ENCODE data around the gene CACTIN. TPM values are rescaled to one million over a fixed set of nuclear protein-coding genes. Genes with fewer than 3 reads are reported as not detected.
A peak's percentile ranks its signal among the peaks of the same experiment; 100 is the strongest.

The CACTIN gene
- total and polyA plus RNA-seq, 9 donors = 2.7 to 39.1 (median 28.8) TPM

DNA sequence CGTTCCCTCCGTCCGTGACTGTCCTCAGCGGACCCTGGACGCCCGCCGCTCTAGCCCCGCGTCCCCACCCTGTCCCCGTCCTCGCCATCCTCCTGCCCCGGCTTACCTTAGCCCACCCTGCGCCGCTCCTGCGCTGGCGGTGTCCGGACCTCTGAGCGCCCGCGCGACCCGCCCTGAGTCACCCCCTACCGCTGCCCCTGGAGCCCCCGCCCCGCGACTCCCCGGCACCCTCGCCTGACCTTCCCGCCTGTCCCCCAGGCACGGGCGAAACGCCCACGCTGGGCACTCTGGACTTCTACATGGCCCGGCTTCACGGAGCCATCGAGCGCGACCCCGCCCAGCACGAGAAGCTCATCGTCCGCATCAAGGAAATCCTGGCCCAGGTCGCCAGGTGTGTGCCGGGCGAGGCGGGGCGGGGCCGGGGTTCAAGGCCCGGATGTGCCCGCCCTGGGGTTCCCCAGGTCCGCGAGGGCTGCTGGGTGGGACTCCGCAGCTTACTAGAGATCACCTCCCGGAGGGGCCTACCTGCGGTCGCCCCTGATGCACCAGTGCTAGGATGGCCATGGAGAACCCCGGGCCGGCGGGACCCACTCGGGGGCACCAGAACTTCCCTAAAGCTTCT, 48.8 kb downstream of the CACTIN start:
- H3K27me3 ChIP-seq = no peaks in the 10 kb centered on the region
- no peak overlapping the region for H3K4me3 ChIP-seq
- H3K4me1 ChIP-seq (ENCODE audit: insufficient read depth) = peaks cover 12% of the 10 kb centered on the region
- WGBS, 3 donors = 90% methylated on average over 54 to 60 of the region's 60 CpGs
- no peaks in the 10 kb centered on the region for H3K9me3 ChIP-seq
- TF ChIP-seq, protein P1, sequence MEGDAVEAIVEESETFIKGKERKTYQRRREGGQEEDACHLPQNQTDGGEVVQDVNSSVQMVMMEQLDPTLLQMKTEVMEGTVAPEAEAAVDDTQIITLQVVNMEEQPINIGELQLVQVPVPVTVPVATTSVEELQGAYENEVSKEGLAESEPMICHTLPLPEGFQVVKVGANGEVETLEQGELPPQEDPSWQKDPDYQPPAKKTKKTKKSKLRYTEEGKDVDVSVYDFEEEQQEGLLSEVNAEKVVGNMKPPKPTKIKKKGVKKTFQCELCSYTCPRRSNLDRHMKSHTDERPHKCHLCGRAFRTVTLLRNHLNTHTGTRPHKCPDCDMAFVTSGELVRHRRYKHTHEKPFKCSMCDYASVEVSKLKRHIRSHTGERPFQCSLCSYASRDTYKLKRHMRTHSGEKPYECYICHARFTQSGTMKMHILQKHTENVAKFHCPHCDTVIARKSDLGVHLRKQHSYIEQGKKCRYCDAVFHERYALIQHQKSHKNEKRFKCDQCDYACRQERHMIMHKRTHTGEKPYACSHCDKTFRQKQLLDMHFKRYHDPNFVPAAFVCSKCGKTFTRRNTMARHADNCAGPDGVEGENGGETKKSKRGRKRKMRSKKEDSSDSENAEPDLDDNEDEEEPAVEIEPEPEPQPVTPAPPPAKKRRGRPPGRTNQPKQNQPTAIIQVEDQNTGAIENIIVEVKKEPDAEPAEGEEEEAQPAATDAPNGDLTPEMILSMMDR (IDR thresholded peaks at IDR 0.05) = no peak
- TF ChIP-seq POLR2A (IDR thresholded peaks at IDR 0.05) = no peak
- TF ChIP-seq EP300 (IDR thresholded peaks at IDR 0.05) = no peak
- DNase-seq = peak in 1 of 5 donors; percentile 52
- H3K27ac ChIP-seq = no peak overlapping the region
- H3K36me3 ChIP-seq = no peaks in the 10 kb centered on the region
- intact Hi-C loops (cut with DNase I) = no loop called here

DNA sequence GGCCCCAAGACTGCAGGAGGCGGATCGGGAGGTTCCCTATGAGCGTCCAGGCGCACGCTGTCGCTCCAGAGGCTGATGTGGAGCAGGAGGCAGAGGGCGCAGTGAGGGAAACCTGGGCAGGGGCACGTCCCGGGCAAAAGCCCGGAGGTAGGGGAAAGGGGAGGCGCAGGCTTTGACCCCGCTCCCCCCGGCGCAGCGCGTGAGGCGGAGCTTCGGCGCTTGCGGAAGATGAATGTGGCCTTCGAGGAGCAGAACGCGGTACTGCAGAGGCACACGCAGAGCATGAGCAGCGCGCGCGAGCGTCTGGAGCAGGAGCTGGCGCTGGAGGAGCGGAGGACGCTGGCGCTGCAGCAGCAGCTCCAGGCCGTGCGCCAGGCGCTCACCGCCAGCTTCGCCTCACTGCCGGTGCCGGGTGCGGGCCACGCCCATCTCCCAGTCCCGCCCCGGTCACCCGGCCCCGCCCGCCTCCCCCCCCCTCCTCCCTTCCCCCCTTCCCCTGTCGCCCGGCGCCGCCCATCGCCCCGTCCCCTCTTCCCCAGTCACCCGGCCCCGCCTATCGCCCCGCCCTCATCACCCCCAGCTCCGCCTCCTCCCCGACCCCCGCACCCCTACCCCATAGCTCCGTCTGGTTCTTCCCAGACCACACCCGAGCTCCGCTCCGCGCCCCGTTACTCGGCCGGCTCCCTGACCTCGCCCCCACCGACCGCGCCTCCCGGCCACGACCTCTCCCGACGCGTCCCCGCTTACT, 49.7 kb downstream of the CACTIN start:
- Histone ChIP-seq H3K9me3 (no peaks in the 10 kb centered on the region), H3K36me3 (no peaks in the 10 kb centered on the region), H3K27me3 (no peaks in the 10 kb centered on the region), H3K27ac (no peak overlapping the region), H3K4me1 (ENCODE audit: insufficient read depth) (peaks cover 12% of the 10 kb centered on the region), H3K4me3 (peak overlapping the region; percentile 14)
- peak; percentile 55 to 82 (median 59) for DNase-seq
- 40 to 72% (median 58%) methylated on average over 59 to 75 of the region's 78 CpGs for WGBS, 3 donors
- intact Hi-C loops (cut with DNase I) = no loop called here
- TF ChIP-seq, protein P1 (IDR thresholded peaks at IDR 0.05) = no peak
- TF ChIP-seq EP300 (IDR thresholded peaks at IDR 0.05) (no peak), POLR2A (IDR thresholded peaks at IDR 0.05) (no peak)

DNA sequence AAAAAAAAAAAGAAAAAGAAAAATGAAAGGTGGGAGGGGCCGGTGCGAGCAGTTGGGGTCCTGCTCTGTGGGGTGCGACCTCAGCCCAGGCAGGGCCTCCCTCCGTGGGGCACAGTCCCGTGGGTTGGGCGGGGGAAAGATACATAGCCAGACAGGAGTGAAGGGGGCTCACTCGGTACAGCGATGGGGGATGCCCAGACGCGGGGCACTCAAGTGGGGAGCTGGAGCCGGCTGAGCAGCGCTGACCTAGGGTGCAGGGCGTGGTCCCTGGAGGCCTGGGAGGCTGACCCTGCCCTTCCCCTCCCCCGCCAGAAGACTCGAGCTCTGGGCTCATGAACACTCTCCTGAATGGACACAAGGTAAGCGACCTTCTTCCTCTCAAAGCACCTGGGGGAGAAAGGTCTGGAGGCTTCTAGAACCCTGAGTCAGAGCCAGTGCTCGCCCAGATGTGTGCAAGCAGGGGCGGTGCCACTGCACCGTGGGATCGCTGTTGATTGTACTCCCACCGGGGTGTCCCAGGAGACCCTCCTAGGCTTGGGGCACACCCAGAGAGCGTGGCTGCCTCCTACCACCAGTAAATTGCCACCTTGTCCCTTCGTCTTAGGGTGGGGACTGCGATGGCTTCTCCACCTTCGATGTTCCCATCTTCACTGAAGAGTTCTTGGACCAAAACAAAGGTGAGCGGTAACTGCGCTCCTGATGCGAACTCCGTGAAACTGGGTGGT, 50.5 kb downstream of the CACTIN start:
- Histone ChIP-seq H3K4me3 (peak overlapping the region; percentile 14), H3K4me1 (ENCODE audit: insufficient read depth) (peaks cover 12% of the 10 kb centered on the region), H3K9me3 (no peaks in the 10 kb centered on the region), H3K27ac (no peak overlapping the region), H3K36me3 (no peaks in the 10 kb centered on the region), H3K27me3 (no peaks in the 10 kb centered on the region)
- DNase-seq = no peak
- WGBS, 3 donors = 81 to 89% (median 85%) methylated on average over 29 of the region's 29 CpGs
- TF ChIP-seq POLR2A (IDR thresholded peaks at IDR 0.05) (no peak), EP300 (IDR thresholded peaks at IDR 0.05) (no peak)
- TF ChIP-seq, protein P1 (IDR thresholded peaks at IDR 0.05) = no peak
- intact Hi-C loops (cut with DNase I) = no loop called here

DNA sequence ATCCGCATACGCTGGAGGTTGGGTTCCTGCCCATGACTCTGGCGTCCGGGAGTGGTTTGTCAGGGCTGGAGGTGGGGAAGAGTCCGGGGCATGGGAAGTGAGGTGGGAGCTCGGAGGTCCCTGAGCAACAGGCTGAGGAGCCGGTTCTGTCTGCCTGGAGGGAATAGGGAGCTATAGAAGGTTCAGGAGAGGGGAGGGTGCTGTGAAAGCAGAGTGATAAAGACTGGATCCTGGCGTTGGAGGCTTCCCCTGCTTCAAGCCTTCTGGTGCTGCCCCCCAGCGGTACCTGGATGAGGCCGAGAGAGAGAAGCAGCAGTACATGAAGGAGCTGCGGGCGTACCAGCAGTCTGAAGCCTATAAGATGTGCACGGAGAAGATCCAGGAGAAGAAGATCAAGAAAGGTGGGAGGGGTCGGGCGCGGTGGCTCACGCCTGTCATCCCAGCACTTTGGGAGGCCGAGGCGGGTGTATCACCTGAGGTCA, 51.3 kb downstream of the CACTIN start:
- Histone ChIP-seq H3K4me3 (no peak overlapping the region), H3K4me1 (ENCODE audit: insufficient read depth) (peaks cover 12% of the 10 kb centered on the region), H3K9me3 (no peaks in the 10 kb centered on the region), H3K27me3 (no peaks in the 10 kb centered on the region), H3K27ac (no peak overlapping the region), H3K36me3 (no peaks in the 10 kb centered on the region)
- no peak for DNase-seq
- intact Hi-C loops (cut with DNase I) = no loop called here
- 86 to 93% (median 89%) methylated on average over 19 of the region's 19 CpGs for WGBS, 3 donors
- no peak for TF ChIP-seq POLR2A (IDR thresholded peaks at IDR 0.05)
- no peak for TF ChIP-seq EP300 (IDR thresholded peaks at IDR 0.05)
- TF ChIP-seq, protein P1 (IDR thresholded peaks at IDR 0.05) = no peak
